ENCODE results near the gene EIF4A2. TPM values are rescaled to one million over a fixed set of nuclear protein-coding genes. Genes with fewer than 3 reads are reported as not detected.

The EIF4A2 gene
- total RNA-seq, 1 experiment from 2014 or later = 446 TPM

GRCh38 chr3:186789554-186790260, 6.3 kb downstream of the EIF4A2 start:
- Histone ChIP-seq H3K4me1 (replicated peaks; ENCODE audit: insufficient read depth) (peaks cover 22% of the 10 kb centered on the region), H3K27me3 (ENCODE audit: insufficient read depth, low read depth) (no peaks in the 10 kb centered on the region), H4K20me1 (ENCODE audit: insufficient read depth) (peaks cover 61% of the 10 kb centered on the region), H2AFZ (no peak overlapping the region), H3K4me2 (no peak overlapping the region), H3K36me3 (ENCODE audit: low read depth) (peaks cover 53% of the 10 kb centered on the region), H3K27ac (peak overlapping the region; percentile 34), H3K4me3 (no peak overlapping the region), H3K9me3 (ENCODE audit: insufficient read depth, low read depth) (no peaks in the 10 kb centered on the region), H3K9me2 (ENCODE audit: insufficient read depth) (no peaks in the 10 kb centered on the region), H3F3A (ENCODE audit: insufficient read depth, low read depth) (peaks cover 87% of the 10 kb centered on the region), H3K79me2 (ENCODE audit: low read depth) (peaks cover 42% of the 10 kb centered on the region)
- DNase-seq = no peak
- no TSS peak for BruUV-seq (replicated peaks)
- TF ChIP-seq CTCF (conservative IDR thresholded peaks at IDR 0.05) = 0 out of 2 replicates have a peak, but pooled peaks have one; percentile 7
- TF ChIP-seq EZH2 (IDR thresholded peaks at IDR 0.05; ENCODE audit: low read depth) = no peak
- intact Hi-C loops (cut with micrococcal nuclease; ENCODE audit: unreplicated experiment) = no loop called here
- ChIA-PET CTCF (interaction anchor here (0.5 to 0.6 kb wide), 2 partner anchors 68 to 172 kb away, joined by 3 to 6 read pairs; no protein-coding TSS in a partner anchor), POLR2A (ENCODE audit: unreplicated experiment) (interaction anchor here (0.6 to 0.9 kb wide), 4 partner anchors 93 to 1473 kb away, joined by 3 to 4 read pairs (median 3); no protein-coding TSS in a partner anchor)

GRCh38 chr3:186790261-186790981, 7.0 kb downstream of the EIF4A2 start:
- no peak overlapping the region for H2AFZ ChIP-seq
- H3K27ac ChIP-seq = peak overlapping the region; percentile 34
- peaks cover 46% of the 10 kb centered on the region for H3K36me3 ChIP-seq (ENCODE audit: low read depth)
- intact Hi-C loops (cut with micrococcal nuclease; ENCODE audit: unreplicated experiment) = no loop called here
- TF ChIP-seq CTCF (conservative IDR thresholded peaks at IDR 0.05) = no peak; the same call in 1 of the 2 replicates
- no peak for TF ChIP-seq EZH2 (IDR thresholded peaks at IDR 0.05; ENCODE audit: low read depth)
- no TSS peak for BruUV-seq (replicated peaks)
- no peaks in the 10 kb centered on the region for H3K9me2 ChIP-seq (ENCODE audit: insufficient read depth)
- H3K4me2 ChIP-seq = no peak overlapping the region
- H3K4me1 ChIP-seq (replicated peaks; ENCODE audit: insufficient read depth) = peaks cover 19% of the 10 kb centered on the region
- peak in 1 of 2 experiments; percentile 68 for DNase-seq
- H3K79me2 ChIP-seq (ENCODE audit: low read depth) = peaks cover 35% of the 10 kb centered on the region
- CTCF ChIA-PET = interaction anchor here (0.5 to 0.6 kb wide), 2 partner anchors 68 to 173 kb away, joined by 3 to 6 read pairs; no protein-coding TSS in a partner anchor
- H4K20me1 ChIP-seq (ENCODE audit: insufficient read depth) = peaks cover 54% of the 10 kb centered on the region
- POLR2A ChIA-PET (ENCODE audit: unreplicated experiment) = interaction anchor here (0.6 to 1.0 kb wide), 6 partner anchors 65 to 1474 kb away, joined by 3 to 12 read pairs (median 3); no protein-coding TSS in a partner anchor
- no peaks in the 10 kb centered on the region for H3K27me3 ChIP-seq (ENCODE audit: insufficient read depth, low read depth)
- H3K9me3 ChIP-seq (ENCODE audit: insufficient read depth, low read depth) = no peaks in the 10 kb centered on the region
- no peak overlapping the region for H3K4me3 ChIP-seq
- peaks cover 80% of the 10 kb centered on the region for H3F3A ChIP-seq (ENCODE audit: insufficient read depth, low read depth)

GRCh38 chr3:186798239-186798874, 15.0 kb downstream of the EIF4A2 start:
- no peaks in the 10 kb centered on the region for H3K9me3 ChIP-seq (ENCODE audit: insufficient read depth, low read depth)
- no peak for DNase-seq
- TF ChIP-seq EZH2 (IDR thresholded peaks at IDR 0.05; ENCODE audit: low read depth) (no peak), CTCF (conservative IDR thresholded peaks at IDR 0.05) (no peak)
- ChIA-PET POLR2A (ENCODE audit: unreplicated experiment) (interaction anchor here (0.5 to 0.7 kb wide), 2 partner anchors 102 to 155 kb away, joined by 3 to 7 read pairs; no protein-coding TSS in a partner anchor), CTCF (interaction anchor here (0.6 kb wide), 2 partner anchors 209 to 1128 kb away, joined by 4 to 8 read pairs; no protein-coding TSS in a partner anchor)
- no peaks in the 10 kb centered on the region for H3K79me2 ChIP-seq (ENCODE audit: low read depth)
- intact Hi-C loops (cut with micrococcal nuclease; ENCODE audit: unreplicated experiment) = no loop called here
- no peak overlapping the region for H2AFZ ChIP-seq
- H3K27ac ChIP-seq = no peak overlapping the region
- H3K27me3 ChIP-seq (ENCODE audit: insufficient read depth, low read depth) = no peaks in the 10 kb centered on the region
- H3F3A ChIP-seq (ENCODE audit: insufficient read depth, low read depth) = peaks cover under 1% of the 10 kb centered on the region; the same call in 1 of the 2 replicates
- no peak overlapping the region for H3K4me2 ChIP-seq
- no TSS peak for BruUV-seq (replicated peaks)
- H3K9me2 ChIP-seq (ENCODE audit: insufficient read depth) = no peaks in the 10 kb centered on the region
- H3K4me1 ChIP-seq (replicated peaks; ENCODE audit: insufficient read depth) = no peaks in the 10 kb centered on the region
- peaks cover 49% of the 10 kb centered on the region for H3K36me3 ChIP-seq (ENCODE audit: low read depth)
- H4K20me1 ChIP-seq (ENCODE audit: insufficient read depth) = no peaks in the 10 kb centered on the region
- no peak overlapping the region for H3K4me3 ChIP-seq
